Measurements from ENCODE around the gene LYPLA2. TPM values are rescaled to one million over a fixed set of nuclear protein-coding genes. Genes with fewer than 3 reads are reported as not detected.
"Not testable (repeated sequence)": the region's sequence is repeated elsewhere in the genome, so short reads cannot be mapped to it uniquely, and the experiment has no call there.

The LYPLA2 gene
- polyA plus RNA-seq, 12 donors = 24.0 to 61.1 (median 28.7) TPM; not detected in 1

DNA sequence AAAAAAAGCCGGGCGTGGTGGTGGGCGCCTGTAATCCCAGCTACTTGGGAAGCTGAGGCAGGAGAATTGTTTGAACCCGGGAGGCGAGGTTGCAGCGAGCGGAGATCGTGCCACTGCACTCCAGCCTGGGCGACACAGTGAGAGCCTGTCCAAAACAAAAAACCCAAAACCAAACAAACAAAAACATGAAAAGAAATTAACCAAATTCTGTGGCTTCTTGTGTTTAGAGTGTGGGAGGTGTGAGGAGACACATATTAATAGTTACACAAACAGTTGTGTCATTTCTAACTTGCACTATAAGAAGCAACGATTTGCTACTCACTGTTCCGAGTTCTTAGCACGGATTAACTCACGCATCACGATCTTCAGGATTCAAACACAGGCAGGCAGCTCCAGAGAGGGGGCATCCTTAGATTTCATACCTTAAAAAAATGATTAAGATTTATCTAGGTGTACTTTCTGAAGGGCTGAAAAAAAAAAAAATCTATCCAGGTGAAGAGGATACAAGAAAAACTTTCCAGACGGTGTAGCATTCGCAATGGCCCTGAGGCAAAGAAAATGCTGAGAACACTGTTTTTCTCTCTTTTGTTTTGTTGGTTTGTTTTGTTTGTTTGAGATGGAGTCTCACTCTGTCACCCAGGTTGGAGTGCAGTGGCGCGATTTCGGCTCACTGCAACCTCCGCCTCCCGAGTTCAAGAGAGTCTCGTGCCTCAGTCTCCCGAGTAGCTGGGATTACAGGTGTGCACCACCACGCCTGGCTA, 35.0 kb downstream of the LYPLA2 start:
- DNase-seq = no peak

DNA sequence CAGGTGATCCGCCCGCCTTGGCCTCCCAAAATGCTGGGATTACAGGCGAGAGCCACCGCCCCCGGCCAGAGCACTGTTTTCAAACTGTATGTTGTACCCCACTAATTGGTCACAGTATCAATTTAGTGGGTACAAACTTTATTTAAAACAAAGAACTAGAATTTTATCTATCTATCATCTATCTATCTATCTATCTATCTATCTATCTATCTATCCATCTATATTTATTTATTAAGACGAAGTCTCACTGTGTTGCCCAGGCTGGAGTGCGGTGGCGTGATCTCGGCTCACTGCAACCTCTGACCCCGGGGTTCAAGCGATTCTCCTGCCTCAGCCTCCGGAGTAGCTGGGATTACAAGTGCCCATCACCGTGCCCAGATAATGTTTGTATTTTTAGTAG, 35.6 kb downstream of the LYPLA2 start:
- DNase-seq = not testable (repeated sequence)

GRCh38 chr1:23827717-23828116, 36.8 kb downstream of the LYPLA2 start:
- no peak for DNase-seq

GRCh38 chr1:23834156-23834555, 43.2 kb downstream of the LYPLA2 start:
- DNase-seq = not testable (repeated sequence)

- DNase-seq = no peak
Measured at GRCh38 chr1:23836037-23836436, 45.1 kb downstream of the LYPLA2 start.

DNA sequence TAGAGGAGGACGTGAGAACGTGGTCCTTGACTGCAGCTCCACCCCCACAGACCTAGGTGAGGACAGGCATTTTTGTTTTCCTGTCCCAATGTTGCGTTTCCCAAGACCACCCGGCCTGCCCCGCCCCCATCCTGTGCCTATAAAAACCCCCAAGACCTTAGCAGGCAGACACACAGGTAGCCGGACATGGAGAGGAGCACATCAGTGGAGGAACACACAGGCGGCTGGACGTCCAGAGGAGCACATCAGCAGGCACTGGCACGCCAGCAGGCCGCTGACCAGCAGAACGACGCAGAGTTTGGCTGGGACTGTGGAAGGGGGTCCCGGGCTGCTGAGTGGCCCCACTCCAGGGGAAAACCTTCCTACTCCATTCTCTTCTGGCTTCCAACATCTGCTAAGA, 47.0 kb downstream of the LYPLA2 start:
- no peak for DNase-seq

DNA sequence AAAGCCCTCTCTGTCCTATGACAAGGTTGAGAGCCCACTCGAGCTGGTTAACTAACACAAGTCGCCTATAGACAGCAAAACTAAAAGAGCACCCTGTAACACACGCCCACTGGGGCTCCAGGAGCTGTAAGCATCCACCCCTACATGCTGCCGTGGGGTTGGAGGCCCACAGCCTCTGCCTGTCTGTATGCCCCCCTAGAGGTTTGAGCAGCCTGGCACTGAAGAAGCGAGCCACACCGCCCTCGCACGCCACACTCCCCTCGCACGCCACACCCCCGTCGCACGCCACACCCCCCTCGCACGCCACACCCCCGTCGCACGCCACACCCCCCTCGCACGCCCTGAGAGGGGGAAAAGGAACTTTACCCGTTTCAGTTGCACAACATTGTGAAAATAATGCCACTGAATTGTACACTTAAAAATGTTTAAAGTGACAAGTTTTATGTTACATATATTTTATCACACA, 47.5 kb downstream of the LYPLA2 start:
- DNase-seq = peak; percentile 17

- no peak for DNase-seq
Measured at GRCh38 chr1:23843644-23844043, 52.7 kb downstream of the LYPLA2 start.

Other genes with a start within 250 kb of the LYPLA2 start
- 10 to 100 TPM in 11 of 12 donors, not detected in 1; 38.4 to 74.6 (median 61.2) TPM for gene ID3, start 231.6 kb upstream of the LYPLA2 start, polyA plus RNA-seq (ENCODE audit: insufficient read length in 12 of 12)
- gene RPL11, start 99.3 kb upstream of the LYPLA2 start, polyA plus RNA-seq (ENCODE audit: insufficient read length in 12 of 12) = 1,000 to 10,000 TPM in 11 of 12 donors, not detected in 1; 2,755 to 4,003 (median 2,978) TPM
- 10 to 100 TPM in 11 of 12 donors, not detected in 1; 23.3 to 33.8 (median 30.6) TPM for gene ELOA, start 47.7 kb upstream of the LYPLA2 start, polyA plus RNA-seq (ENCODE audit: insufficient read length in 12 of 12)
- 10 to 100 TPM in 11 of 12 donors, not detected in 1; 32.9 to 54.7 (median 40.8) TPM for gene PITHD1, start 12.7 kb upstream of the LYPLA2 start, polyA plus RNA-seq (ENCODE audit: insufficient read length in 12 of 12)
- gene GALE, start 9.6 kb downstream of the LYPLA2 start, polyA plus RNA-seq (ENCODE audit: insufficient read length in 12 of 12) = 10 to 100 TPM in 11 of 12 donors, not detected in 1; 12.9 to 69.3 (median 19.7) TPM
- gene HMGCL, start 34.3 kb downstream of the LYPLA2 start, polyA plus RNA-seq (ENCODE audit: insufficient read length in 12 of 12) = 10 to 100 TPM in 11 of 12 donors, not detected in 1; 13.2 to 28.0 (median 22.5) TPM
- gene FUCA1, start 77.1 kb downstream of the LYPLA2 start, polyA plus RNA-seq (ENCODE audit: insufficient read length in 12 of 12) = 10 to 100 TPM in 11 of 12 donors, not detected in 1; 11.4 to 21.9 (median 15.5) TPM
- under 1 TPM in 9 of 12 donors, not detected in 3; 0.03 to 0.47 (median 0.08) TPM for gene CNR2, start 122.2 kb downstream of the LYPLA2 start, polyA plus RNA-seq (ENCODE audit: insufficient read length in 12 of 12)
- 100 to 1,000 TPM in 11 of 12 donors, not detected in 1; 100 to 180 (median 108) TPM for gene PNRC2, start 168.7 kb downstream of the LYPLA2 start, polyA plus RNA-seq (ENCODE audit: insufficient read length in 12 of 12)
- 100 to 1,000 TPM in 10 of 12 donors, 10 to 100 TPM in 1, not detected in 1; 83.8 to 188 (median 133) TPM for gene SRSF10, start 189.2 kb downstream of the LYPLA2 start, polyA plus RNA-seq (ENCODE audit: insufficient read length in 12 of 12)